IMR-90 (cell line): Measurements from ENCODE around the gene LEF1. TPM values are rescaled to one million over a fixed set of nuclear protein-coding genes. Genes with fewer than 3 reads are reported as not detected.

Experiments
- ATAC-seq: fragments of 200-7000 bp; cut with Tn5 transposase; 2 replicates; pipeline ENCODE4 v1.9.1; 2020; ENCODE audit warnings: low read depth, mild to moderate bottlenecking, moderate library complexity
- BruUV-seq: library from RNA; stranded (reverse); fragments of 400-500 nt; replicated peaks from 2 replicates; lab custom pipeline; 2021; lab: Mats Ljungman, UMichigan
- CTCF ChIA-PET: fragments of 300-600 bp; formaldehyde crosslinking; extraction: SDS; loops from one replicate; lab custom pipeline; 2021; ENCODE audit warnings: antibody characterized with exemption; lab: Yijun Ruan, JAX
- POLR2A ChIA-PET: fragments of 300-600 bp; sonication (Branson Sonifier 250); formaldehyde crosslinking; loops from one replicate; lab custom pipeline; 2022; ENCODE audit warnings: antibody characterized with exemption; ENCODE audit not compliant: unreplicated experiment; lab: Charles Lee
- DNase-seq: peaks from one replicate; pipeline ENCODE4 v3.0.0; 2013
- H2AFZ ChIP-seq: replicated peaks from 2 replicates; pipeline ENCODE3; 2013; ENCODE audit warnings: low read length, mild to moderate bottlenecking; ENCODE audit not compliant: poor library complexity
- H2AK5ac ChIP-seq: 2 replicates; pipeline ENCODE4 v1.6.1; 2013; ENCODE audit warnings: low read depth, low read length, inconsistent platforms
- H2AK9ac ChIP-seq: replicated peaks from 2 replicates; pipeline ENCODE3; 2013; ENCODE audit warnings: mild to moderate bottlenecking, low read depth, low read length, moderate library complexity; ENCODE audit not compliant: poor library complexity
- H2BK120ac ChIP-seq: 2 replicates; pipeline ENCODE4 v1.6.1; 2013; ENCODE audit warnings: low read depth, low read length, inconsistent platforms
- H2BK15ac ChIP-seq: 3 replicates; pipeline ENCODE4 v1.6.1; 2013; ENCODE audit warnings: low read depth, low read length, inconsistent platforms
- H2BK20ac ChIP-seq: 2 replicates; pipeline ENCODE4 v1.6.1; 2013; ENCODE audit warnings: low read depth, mild to moderate bottlenecking, inconsistent platforms, low read length, moderate library complexity
- H2BK5ac ChIP-seq: 2 replicates; pipeline ENCODE4 v1.6.1; 2013; ENCODE audit warnings: mild to moderate bottlenecking, low read depth, low read length, inconsistent platforms; ENCODE audit not compliant: poor library complexity, severe bottlenecking
- H3K14ac ChIP-seq: replicated peaks from 2 replicates; pipeline ENCODE4 v1.6.1; 2013; ENCODE audit warnings: low read depth, low read length, inconsistent platforms
- H3K18ac ChIP-seq: 2 replicates; pipeline ENCODE4 v1.6.1; 2013; ENCODE audit warnings: low read depth, low read length, control low read depth
- H3K23ac ChIP-seq: 2 replicates; pipeline ENCODE4 v1.6.1; 2013; ENCODE audit warnings: low read depth, low read length, inconsistent platforms
- H3K27ac ChIP-seq: 2 replicates; pipeline ENCODE4 v1.5.1; 2013; ENCODE audit warnings: mild to moderate bottlenecking, control low read depth, low read length; ENCODE audit not compliant: insufficient read depth
- H3K27me3 ChIP-seq: 2 replicates; pipeline ENCODE4 v1.6.1; 2013; ENCODE audit warnings: low read length; ENCODE audit not compliant: control insufficient read depth, insufficient read depth
- H3K36me3 ChIP-seq: 2 replicates; pipeline ENCODE4 v1.6.1; 2013; ENCODE audit warnings: low read length, mixed read lengths; ENCODE audit not compliant: control insufficient read depth, insufficient read depth
- H3K4ac ChIP-seq: 2 replicates; pipeline ENCODE4 v1.6.1; 2013; ENCODE audit warnings: low read depth, low read length, inconsistent platforms
- H3K4me1 ChIP-seq: 2 replicates; pipeline ENCODE4 v1.6.1; 2013; ENCODE audit warnings: low read length, mixed read lengths; ENCODE audit not compliant: control insufficient read depth, insufficient read depth
- H3K4me2 ChIP-seq: 2 replicates; pipeline ENCODE4 v1.6.1; 2013; ENCODE audit warnings: low read depth, mild to moderate bottlenecking, control low read depth, low read length, moderate library complexity
- H3K4me3 ChIP-seq: 2 replicates; pipeline ENCODE4 v1.5.1; 2013; ENCODE audit warnings: low read depth, mild to moderate bottlenecking, control low read depth, low read length, moderate library complexity; ENCODE audit not compliant: insufficient read depth
- H3K56ac ChIP-seq: 2 replicates; pipeline ENCODE4 v1.6.1; 2013; ENCODE audit warnings: low read length, inconsistent platforms; ENCODE audit not compliant: insufficient read depth; ENCODE audit errors: extremely low read depth
- H3K79me1 ChIP-seq, 2 experiments: 2 replicates each; pipeline ENCODE4 v1.6.1; 2013; ENCODE audit warnings: low read length in 2 of 2, inconsistent platforms in 1 of 2, low read depth in 1 of 2
- H3K9ac ChIP-seq: 2 replicates; pipeline ENCODE4 v1.6.1; 2013; ENCODE audit warnings: low read depth, low read length, control low read depth
- H3K9me1 ChIP-seq: 2 replicates; pipeline ENCODE4 v1.6.1; 2013; ENCODE audit warnings: low read length, inconsistent platforms; ENCODE audit not compliant: insufficient read depth
- H3K9me3 ChIP-seq: 2 replicates; pipeline ENCODE4 v1.6.1; 2013; ENCODE audit warnings: low read length; ENCODE audit not compliant: control insufficient read depth, insufficient read depth
- H4K20me1 ChIP-seq: 2 replicates; pipeline ENCODE4 v1.6.1; 2013; ENCODE audit warnings: low read length, inconsistent platforms; ENCODE audit not compliant: insufficient read depth
- H4K5ac ChIP-seq: 2 replicates; pipeline ENCODE4 v1.6.1; 2013; ENCODE audit warnings: mild to moderate bottlenecking, low read depth, low read length, control low read depth
- H4K8ac ChIP-seq, 2 experiments: 2 replicates each; pipeline ENCODE4 v1.6.1; 2013; ENCODE audit warnings: low read depth in 2 of 2, low read length in 2 of 2, control low read depth in 1 of 2, inconsistent platforms in 1 of 2
- H4K91ac ChIP-seq: 2 replicates; pipeline ENCODE4 v1.6.1; 2013; ENCODE audit warnings: low read depth, low read length, inconsistent platforms; ENCODE audit not compliant: insufficient read depth
- BHLHE40 ChIP-seq: fragments of 150-350 bp; IDR thresholded peaks from 2 replicates; pipeline ENCODE4 v1.6.1; 2016; ENCODE audit warnings: mild to moderate bottlenecking, low read depth, low read length
- CEBPB ChIP-seq: IDR thresholded peaks from 2 replicates; pipeline ENCODE4 v1.6.1; 2012; ENCODE audit warnings: low read depth, low read length, improper control_type of control experiment
- CHD1 ChIP-seq: IDR thresholded peaks from 2 replicates; pipeline ENCODE4 v1.6.1; 2012; ENCODE audit warnings: low read depth, low read length, improper control_type of control experiment
- CTCF ChIP-seq: conservative IDR thresholded peaks from 2 replicates; pipeline ENCODE4 v1.5.1; 2012; ENCODE audit warnings: mild to moderate bottlenecking, low read depth, low read length, improper control_type of control experiment
- ELK1 ChIP-seq: fragments of 150-350 bp; IDR thresholded peaks from 2 replicates; pipeline ENCODE4 v1.6.1; 2016; ENCODE audit warnings: low read depth, mild to moderate bottlenecking, low read length, moderate library complexity, borderline replicate concordance
- FOS ChIP-seq: fragments of 150-350 bp; IDR thresholded peaks from 2 replicates; pipeline ENCODE4 v1.6.1; 2016; ENCODE audit warnings: low read depth, low read length
- MAFK ChIP-seq: IDR thresholded peaks from 2 replicates; pipeline ENCODE4 v1.6.1; 2012; ENCODE audit warnings: low read depth, low read length, improper control_type of control experiment
- MAZ ChIP-seq: IDR thresholded peaks from 2 replicates; pipeline ENCODE4 v1.6.1; 2012; ENCODE audit warnings: low read depth, mild to moderate bottlenecking, low read length, improper control_type of control experiment, moderate library complexity, borderline replicate concordance
- MXI1 ChIP-seq: IDR thresholded peaks from 2 replicates; pipeline ENCODE4 v1.6.1; 2012; ENCODE audit warnings: low read depth, mild to moderate bottlenecking, low read length, moderate library complexity, borderline replicate concordance
- NFE2L2 ChIP-seq: fragments of 150-350 bp; IDR thresholded peaks from 2 replicates; pipeline ENCODE4 v1.6.1; 2016; ENCODE audit warnings: low read depth, mild to moderate bottlenecking, low read length
- POLR2A ChIP-seq: IDR thresholded peaks from 2 replicates; pipeline ENCODE4 v1.6.1; 2012; ENCODE audit warnings: mild to moderate bottlenecking, low read depth, low read length
- RAD21 ChIP-seq: IDR thresholded peaks from 2 replicates; pipeline ENCODE4 v1.6.1; 2012; ENCODE audit warnings: low read length, improper control_type of control experiment
- RCOR1 ChIP-seq: IDR thresholded peaks from 2 replicates; pipeline ENCODE4 v1.6.1; 2012; ENCODE audit warnings: mild to moderate bottlenecking, low read length, improper control_type of control experiment; ENCODE audit not compliant: insufficient replicate concordance
- RFX5 ChIP-seq: IDR thresholded peaks from 2 replicates; pipeline ENCODE4 v1.8.0; 2012; ENCODE audit warnings: low read depth, mild to moderate bottlenecking, low read length, moderate library complexity
- SMC3 ChIP-seq: fragments of 150-350 bp; IDR thresholded peaks from 2 replicates; pipeline ENCODE4 v1.6.1; 2016; ENCODE audit warnings: low read depth, mild to moderate bottlenecking, antibody characterized with exemption, low read length, moderate library complexity
- USF2 ChIP-seq: fragments of 150-350 bp; IDR thresholded peaks from 2 replicates; pipeline ENCODE4 v1.6.1; 2017; ENCODE audit warnings: mild to moderate bottlenecking, antibody characterized with exemption, low read length, low read depth
- WGBS, 2 experiments: methylation state at CpG; one replicate each; pipeline versions ENCODE4 v1.1.5 to v1.1.7; 2013; ENCODE audit warnings: missing lambda C conversion rate in 2 of 2; ENCODE audit not compliant: insufficient read length in 1 of 2; ENCODE audit errors: extremely low coverage in 2 of 2; 5-methylcytosine and 5-hydroxymethylcytosine counted together
- dilution Hi-C: fragments of 300-500 bp; cut with HindIII; formaldehyde crosslinking; loops from one replicate; pipeline ENCODE4 v1.14.3; 2018; ENCODE audit warnings: low sequenced_read_pairs; ENCODE audit not compliant: unreplicated experiment
- in situ Hi-C: fragments of 300-500 bp; cut with MboI; formaldehyde crosslinking; loops from 3 replicates; pipeline ENCODE4 v1.14.3; 2019; ENCODE audit warnings: low sequenced_read_pairs, inconsistent platforms, mixed read lengths
- intact Hi-C: fragments of 100-400 bp; cut with micrococcal nuclease; formaldehyde crosslinking; loops from 2 replicates; pipeline ENCODE4 v1.10.0; 2022
- polyA plus RNA-seq, 3 experiments: library from polyadenylated mRNA; depleted of rRNA; stranded (reverse); fragments of >200 nt; gene quantifications; 2 replicates each; pipeline ENCODE4 v1.2.3, GENCODE V29; 2012; ENCODE audit warnings: low replicate concordance in 1 of 3
- total RNA-seq: library from RNA; depleted of rRNA; stranded (reverse); fragments of >200 nt; gene quantifications from 2 replicates; pipeline ENCODE4 v1.2.3, GENCODE V29; 2012

LEF1 gene
- total and polyA plus RNA-seq, 2 of the 4 experiments (the other 2 are of a cell fraction), result 1.7 to 1.8 TPM

- Histone ChIP-seq H2BK20ac (no peak overlapping the region), H2AK9ac (no peak overlapping the region), H3K9me3 (no peaks in the 10 kb centered on the region), H2BK120ac (no peak overlapping the region), H2BK15ac (no peak overlapping the region), H3K36me3 (no peaks in the 10 kb centered on the region), H4K5ac (no peak overlapping the region), H4K8ac (no peak overlapping the region), H3K4me1 (no peaks in the 10 kb centered on the region), H2BK5ac (no peak overlapping the region), H3K27ac (no peak overlapping the region), H3K9me1 (no peaks in the 10 kb centered on the region), H3K9ac (no peak overlapping the region), H2AK5ac (no peak overlapping the region), H2AFZ (no peak overlapping the region), H3K14ac (no peak overlapping the region), H3K27me3 (peaks cover 4% of the 10 kb centered on the region; the same call in 1 of the 2 replicates), H3K79me1 (no peaks in the 10 kb centered on the region), H3K4me3 (no peak overlapping the region), H4K91ac (no peak overlapping the region), H3K4me2 (no peak overlapping the region), H3K56ac (no peak overlapping the region), H3K4ac (no peak overlapping the region), H4K20me1 (no peaks in the 10 kb centered on the region), H3K18ac (no peak overlapping the region), H3K23ac (no peak overlapping the region)
- in situ Hi-C loops (no loop called here), intact Hi-C loops (no loop called here), dilution Hi-C loops (no loop called here)
- WGBS, 2 experiments, result no CpG with 5 or more reads among the region's 3 CpGs
- BruUV-seq, result no TSS peak
- DNase-seq, result no peak
- TF ChIP-seq MXI1 (no peak), NFE2L2 (no peak), CHD1 (no peak), MAFK (no peak), RFX5 (no peak), FOS (no peak), POLR2A (no peak), SMC3 (no peak), CEBPB (no peak), RCOR1 (no peak), MAZ (no peak), RAD21 (no peak), BHLHE40 (no peak), CTCF (no peak), ELK1 (no peak), USF2 (no peak)
- ChIA-PET POLR2A (no interaction called here), CTCF (interaction anchor here (0.5 to 1.5 kb wide), 3 partner anchors 9 to 328 kb away, joined by 3 to 6 read pairs (median 6); no protein-coding TSS in a partner anchor)
- ATAC-seq, result no peak
Observed at GRCh38 chr4:108042927-108043326, 125.8 kb downstream of the LEF1 start.
